Fibroblast of skin of back (primary cell): Measurements from ENCODE around the gene WDR5.

Source experiments
- DNase-seq: peaks from one replicate; pipeline ENCODE4 v3.0.0-alpha.2; 2013

The WDR5 gene

DNA sequence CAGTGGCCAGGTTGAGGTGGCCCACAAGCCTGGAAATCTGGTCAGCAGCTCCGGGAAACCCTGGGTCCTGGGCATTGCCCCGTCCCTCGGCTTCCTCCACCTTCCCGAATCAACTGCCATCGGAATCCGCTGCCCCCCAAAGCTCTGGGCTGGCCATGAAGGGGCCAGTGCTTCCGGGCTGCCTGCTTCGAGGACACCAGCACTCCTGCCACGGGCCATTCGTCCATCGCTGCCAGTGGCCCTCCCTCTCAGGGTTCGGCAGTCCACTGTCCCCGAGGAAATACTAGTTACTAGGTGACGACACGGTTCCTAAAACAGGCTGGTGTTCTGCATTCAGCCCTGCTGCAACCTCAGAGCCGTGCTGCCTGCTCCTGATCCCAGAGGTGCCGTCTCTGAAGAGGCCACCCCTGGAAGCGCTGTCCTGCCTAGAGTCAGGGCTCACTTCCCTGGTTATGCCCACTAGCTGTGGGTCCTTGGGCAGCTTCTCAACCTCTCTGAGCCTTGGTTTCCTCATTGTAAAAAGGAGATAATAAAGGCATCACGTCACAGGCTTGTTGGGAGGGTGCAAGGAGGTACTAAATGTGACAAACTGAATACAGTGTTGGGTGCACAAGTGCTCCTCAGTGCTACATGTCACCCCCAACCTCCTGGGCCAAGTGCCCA is 3.5 kb upstream of the WDR5 start:
- DNase-seq, result no peak

DNA sequence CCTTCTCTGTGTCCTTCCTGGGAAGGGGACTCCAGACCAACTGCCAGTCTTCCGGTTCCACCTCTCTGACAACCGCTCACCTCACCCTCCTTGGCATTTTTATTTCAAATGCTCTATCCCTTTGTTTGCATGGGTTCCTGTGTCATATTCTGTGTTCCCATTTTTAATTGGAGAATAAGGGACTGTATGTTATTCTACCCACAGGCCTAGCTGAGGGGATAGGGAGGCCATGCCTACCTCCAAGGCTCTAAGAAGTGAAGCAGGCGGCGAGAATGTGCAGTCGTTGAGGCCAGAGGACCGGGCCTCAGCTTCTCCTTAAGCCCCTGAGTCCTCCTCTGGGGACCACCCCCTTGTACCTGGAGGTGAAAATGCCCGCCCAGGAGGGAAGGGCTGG is 936 bp upstream of the WDR5 start:
- DNase-seq, result no peak

DNA sequence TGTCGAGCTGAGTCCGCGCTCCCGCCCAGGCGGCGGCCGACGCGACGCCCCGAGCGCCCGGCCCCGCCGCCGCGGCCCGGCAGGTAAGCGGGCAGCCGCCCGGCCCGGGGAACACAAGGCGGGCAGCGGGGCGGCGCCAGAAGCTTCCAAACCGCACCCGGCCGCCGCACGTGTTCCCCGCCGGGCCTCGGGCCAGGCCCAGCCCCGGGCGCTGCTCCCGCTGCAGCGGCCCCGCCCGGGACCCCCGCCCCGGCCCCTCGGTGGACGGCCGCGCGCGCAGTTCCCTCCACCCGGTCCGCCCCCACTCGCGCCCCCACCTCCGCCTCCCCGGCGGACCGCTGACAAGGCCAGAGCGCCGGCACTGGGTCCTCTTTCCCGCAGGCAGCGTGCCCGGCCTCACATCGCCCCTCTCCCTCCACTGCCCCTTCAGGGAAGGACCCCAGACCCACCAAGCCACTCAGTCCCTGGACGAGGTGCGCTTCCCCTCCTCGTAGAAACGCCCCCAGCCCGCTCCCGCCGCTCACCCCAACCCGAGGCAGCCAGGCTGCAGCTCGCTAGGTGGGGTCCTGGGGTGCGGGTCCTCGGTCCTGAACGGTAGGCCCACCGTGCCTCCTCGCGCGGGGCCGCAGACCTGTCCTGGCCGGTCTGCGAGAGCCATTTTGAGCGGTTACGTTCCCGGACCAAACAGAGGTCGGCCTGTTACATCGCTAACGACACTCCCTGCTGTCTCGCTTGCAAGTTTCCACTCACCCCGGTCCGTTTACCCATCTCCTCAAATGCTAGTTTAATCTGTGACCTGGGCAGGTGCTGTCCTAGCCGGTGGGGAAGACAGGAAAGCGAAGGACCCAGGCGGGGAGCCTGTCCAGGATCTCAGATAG is 475 bp downstream of the WDR5 start:
- no peak for DNase-seq

DNA sequence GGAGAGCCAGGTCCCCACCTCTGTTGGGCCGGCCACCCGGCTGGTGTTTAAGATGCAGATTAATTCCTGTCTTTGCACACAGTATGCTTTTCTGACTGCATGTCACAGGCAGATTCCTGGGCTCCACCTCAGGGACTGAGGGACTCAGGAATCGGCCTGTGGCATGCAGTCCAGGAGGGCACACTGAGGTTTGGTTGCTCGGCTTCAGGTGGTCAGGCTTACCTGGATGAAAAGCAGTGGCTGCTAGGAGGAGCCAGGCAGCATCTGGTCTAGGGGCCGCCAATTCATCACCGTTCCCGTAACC is 1.1 kb downstream of the WDR5 start:
- DNase-seq, result no peak

DNA sequence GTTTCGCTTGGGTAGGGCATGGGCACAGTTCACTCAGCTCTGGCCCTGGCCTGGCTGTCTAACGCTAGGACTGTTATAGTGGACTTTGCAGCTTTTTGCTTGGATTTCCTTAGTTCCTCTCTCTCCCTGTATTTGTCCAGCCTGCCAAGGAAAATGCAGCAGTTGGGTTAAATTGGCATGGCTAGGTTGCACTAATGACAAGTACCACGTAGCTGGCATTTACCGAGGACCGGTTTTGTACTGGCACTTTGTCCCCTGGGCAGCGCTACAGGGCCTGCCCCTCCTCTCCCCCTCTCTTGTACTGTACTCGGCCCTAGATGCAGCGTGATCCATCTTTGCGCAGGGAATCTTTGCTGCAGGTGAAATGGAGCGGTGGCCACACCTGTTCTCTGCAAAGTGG is 2.4 kb downstream of the WDR5 start:
- DNase-seq, result no peak

DNA sequence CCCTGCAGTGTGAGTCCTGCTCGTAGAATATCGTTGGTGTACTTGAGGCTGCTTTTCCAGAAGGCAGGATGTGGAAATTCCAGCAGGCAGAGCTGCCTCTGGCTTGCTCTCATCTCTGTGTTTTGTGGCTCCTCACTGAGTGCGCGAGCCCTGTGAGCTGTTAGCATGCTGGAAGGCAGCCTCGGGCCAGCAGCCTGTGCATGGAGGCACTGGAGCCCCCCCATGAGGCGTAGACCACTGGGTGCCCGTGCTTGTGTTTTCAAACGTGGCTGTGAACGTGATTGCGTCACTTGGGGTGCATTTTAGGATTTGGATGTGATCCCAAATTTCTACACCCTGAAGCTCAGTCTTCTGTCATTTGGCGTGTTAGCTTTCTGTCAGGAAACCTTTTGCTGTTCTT is 3.2 kb downstream of the WDR5 start:
- peak; percentile 34 for DNase-seq

DNA sequence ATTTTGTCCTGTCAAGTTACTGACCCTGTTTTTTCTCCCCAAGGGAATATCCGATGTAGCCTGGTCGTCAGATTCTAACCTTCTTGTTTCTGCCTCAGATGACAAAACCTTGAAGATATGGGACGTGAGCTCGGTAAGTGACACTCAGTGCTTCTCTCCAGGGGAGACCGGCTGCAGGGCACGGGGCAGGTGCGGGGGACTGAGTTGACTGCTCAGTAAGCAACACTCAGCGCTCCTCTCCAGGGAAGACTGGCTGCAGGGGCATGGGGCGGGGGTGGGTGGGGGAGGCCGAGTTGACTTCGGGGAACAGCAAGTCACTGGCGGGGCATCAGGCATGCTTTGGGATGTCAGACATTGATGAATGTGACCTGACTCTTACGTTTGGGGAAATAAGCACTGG is 6.0 kb downstream of the WDR5 start:
- DNase-seq, result no peak

DNA sequence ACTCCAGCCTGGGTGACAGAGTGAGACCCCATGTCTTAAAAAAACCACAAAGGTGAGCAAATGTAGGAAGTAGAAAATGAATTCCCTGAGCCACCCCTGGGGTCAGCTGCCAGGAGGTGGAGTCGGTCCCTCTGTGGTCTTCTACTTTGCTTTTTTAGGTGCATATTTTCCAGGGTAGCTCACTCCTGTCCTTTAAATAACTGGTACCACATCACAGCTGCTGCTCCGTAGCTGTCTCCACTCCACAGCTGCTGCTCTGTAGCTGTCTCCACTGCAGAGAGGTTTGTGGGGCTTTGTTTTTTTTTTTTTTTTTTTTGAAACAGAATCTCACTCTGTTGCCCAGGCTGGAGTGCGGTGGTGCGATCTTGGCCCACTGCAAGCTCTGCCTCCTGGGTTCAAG is 8.9 kb downstream of the WDR5 start:
- DNase-seq, result no peak

DNA sequence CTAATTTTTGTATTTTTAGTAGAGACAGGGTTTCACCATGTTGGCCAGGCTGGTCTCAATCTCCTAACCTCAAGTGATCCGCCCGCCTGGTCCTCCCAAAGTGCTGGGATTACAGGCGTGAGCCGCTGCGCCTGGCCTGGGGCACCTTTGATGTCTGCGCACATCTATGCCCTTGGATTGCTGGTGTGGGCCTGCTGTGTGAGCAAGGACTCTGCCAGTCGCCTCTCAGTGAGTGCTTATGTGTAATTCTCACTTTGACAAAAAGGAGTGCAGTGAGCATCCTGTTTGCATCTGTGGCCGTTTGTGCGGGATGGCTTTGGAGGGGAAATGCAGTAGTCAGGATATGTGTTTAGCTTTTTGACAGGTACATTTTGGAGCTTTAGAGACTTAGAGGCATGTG is 9.4 kb downstream of the WDR5 start:
- DNase-seq, result no peak

DNA sequence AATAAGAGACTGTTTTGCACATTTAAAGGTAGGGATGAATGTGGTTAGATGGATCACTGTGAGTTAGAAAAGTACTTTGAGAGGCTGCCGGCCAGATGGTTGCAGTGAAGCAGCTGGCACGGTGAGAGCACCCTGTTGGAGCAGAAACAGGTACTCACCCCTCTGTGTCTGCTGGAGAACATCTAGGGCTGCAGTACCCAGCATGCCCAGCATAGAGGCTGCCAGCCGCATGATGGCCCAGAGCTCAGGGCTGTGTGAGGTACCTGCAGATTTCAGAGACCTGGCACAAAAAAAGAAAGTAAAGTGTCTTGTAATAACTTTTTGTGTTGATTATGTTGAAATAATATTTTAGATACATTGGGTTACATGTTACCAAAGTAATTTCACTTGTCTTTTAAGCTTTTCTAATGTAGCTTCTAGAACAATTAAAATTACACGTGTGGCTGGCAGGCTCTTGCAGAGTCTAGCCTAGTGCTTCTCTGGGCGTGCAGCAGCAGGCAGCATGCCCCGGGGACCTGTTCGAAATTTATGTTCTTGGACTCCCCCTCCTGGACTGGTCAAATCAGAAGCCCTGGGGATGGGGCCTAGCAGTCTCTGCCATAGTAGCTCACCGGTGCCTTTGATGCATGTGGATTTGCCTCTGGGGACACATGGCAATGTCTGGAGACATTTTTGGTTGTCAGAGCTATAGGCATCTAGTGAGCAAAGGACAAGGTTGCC is 11.1 kb downstream of the WDR5 start:
- DNase-seq, result no peak

DNA sequence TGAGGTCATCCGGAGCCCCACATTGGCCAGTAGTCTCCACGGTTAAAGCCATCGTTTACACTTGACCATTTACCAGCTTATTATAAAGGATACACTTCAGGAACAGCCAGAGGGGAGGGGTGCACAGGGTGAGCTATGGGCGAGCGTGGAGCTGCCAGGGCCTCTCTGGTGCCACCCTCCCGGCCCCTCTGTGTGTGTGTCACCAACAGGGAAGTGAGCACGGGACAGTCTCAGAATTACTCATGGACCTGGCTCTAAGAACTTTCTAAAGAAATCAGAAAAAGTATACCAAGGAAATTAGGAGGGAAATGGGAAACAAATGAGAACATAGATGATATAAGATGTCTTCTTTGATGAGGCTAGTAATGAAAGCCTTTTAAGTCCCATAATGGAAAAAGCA is 13.5 kb downstream of the WDR5 start:
- DNase-seq, result no peak

DNA sequence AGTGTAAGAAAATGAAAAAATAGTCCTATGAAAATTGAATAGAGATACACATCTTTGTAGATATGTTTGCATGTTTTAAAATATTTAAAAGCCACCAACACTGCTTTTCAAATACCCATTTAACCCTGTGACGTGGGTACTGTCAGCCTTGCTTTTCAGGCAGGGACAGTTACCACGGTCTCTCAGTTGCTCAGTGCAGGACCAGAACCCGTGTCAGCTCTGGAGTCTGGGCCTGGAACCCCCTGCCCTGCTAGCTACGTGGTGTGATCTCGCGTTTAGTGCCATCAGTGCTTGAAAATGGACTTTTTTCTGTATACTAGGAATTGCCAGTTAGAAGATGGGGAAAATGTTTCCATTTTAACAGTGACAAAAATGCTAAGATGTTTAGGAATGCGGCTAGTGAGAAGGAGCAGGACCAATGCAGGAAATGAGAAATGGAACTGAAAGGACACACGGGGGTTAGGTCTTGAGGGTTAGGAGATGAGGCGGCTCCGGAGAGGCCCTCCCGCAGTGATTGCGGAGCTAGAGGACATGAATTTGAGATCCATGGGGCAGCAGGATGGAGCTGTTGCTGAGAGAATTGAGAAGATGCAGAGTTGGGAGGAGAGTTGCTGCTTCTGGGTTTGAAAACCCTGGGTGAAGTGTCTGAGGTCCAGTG is 14.8 kb downstream of the WDR5 start:
- DNase-seq, result peak; percentile 59

DNA sequence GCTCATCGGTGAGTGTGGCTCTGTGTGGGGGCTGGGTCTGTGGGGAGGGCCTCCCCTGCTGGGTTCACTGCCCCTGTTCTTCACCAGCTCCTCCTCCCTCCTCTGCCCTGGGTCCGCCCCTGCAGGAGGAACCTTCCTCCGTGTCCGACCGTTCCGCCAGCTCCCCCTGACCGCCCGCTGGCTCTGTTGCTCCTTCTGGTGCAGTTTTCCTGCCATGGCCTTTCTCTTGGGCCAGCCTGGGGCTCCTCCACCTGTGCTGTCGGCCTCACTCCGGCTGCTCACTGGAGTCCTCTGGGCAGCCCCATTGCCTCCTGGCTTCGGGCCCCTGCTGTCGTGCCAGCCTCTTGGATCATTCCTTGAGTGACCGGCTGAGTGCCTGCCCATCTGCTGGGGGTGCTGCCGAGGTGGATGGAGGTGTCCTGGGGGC is 16.2 kb downstream of the WDR5 start:
- no peak for DNase-seq

DNA sequence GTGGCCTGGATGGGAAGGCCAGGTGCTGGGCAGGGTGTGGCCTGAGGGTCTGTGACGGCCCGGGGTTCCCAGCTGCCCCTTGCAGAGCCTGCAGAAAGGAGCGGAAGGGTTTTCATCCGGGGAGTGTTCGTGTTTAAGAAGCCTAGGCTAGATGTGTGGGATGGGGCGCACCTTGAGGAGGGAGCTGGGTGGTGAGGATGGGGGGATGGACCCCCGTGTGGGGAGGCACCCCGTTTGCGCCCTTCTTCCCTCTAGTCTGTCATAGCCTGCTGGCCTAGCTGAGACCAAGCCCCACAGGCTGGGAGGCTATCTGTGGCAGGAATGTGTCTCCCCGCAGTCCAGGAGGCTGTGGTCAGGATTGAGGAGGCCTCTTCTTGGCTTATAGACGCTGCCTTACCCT is 16.6 kb downstream of the WDR5 start:
- DNase-seq, result no peak

DNA sequence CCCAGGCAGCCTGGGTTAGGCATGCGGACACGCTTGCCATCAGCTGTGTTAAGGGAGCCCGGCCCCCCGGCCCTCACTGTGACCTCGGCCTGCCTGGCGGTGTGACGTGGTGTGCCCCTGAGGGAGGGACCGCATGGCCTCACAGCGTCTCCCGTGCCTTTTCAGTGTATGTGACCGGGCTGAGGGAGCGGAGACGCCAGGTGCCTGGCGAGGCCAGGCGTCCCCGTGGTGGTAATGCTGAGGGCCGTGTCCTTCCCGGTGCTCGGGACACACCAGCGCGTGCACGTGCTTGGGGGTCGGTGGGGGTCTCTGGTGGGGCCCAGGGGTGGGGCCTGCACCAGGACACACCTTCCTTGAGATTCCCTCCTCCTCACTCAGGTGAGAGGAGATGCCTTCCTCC is 17.6 kb downstream of the WDR5 start:
- DNase-seq, result no peak

DNA sequence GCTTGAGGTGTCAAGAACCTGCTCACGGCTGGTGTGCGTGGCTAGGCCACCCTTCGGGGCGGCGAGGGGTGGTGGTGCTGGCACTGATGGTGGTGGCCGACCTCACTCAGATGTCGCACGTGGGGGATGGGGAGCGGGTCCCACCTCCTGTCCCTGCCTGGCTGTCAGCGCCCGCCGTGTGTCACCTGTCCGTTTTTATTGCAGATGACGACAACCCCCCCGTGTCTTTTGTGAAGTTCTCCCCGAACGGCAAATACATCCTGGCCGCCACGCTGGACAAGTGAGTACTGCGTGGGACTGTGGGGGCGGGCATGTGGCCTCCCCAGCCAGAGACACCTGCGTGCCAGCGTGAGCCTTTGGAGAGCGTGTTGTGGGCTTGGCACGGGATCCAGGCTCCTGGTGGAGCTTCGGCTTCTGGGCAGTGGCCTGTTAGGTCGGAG is 18.4 kb downstream of the WDR5 start:
- no peak for DNase-seq

DNA sequence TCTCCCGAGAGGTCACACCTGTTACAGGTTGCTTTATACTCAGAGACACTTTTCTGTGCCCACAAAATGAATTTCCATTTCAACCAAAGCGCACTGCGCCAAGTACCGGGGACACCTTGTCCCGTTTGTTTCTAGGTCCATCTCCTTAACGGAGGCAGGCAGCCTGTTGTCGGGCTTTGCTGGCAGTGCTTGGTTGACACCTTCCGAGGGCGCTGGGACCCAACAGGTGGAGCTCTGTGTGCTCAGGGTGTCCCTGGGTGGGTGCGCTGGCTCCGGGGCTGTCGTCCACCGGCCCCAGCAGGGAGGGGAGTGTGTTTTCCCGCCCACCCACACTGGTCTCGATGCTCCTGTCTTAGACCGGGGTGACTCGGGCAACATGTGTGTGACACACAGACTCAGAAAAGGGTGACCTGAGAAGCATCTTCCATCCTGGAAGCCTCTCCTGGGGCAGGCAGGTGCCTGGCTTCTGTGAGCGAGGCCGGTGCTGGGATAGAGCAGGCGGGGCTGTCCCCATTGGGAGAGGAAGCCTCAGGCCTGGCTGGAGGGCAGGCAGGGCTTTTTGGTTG is 20.0 kb downstream of the WDR5 start:
- DNase-seq, result no peak

DNA sequence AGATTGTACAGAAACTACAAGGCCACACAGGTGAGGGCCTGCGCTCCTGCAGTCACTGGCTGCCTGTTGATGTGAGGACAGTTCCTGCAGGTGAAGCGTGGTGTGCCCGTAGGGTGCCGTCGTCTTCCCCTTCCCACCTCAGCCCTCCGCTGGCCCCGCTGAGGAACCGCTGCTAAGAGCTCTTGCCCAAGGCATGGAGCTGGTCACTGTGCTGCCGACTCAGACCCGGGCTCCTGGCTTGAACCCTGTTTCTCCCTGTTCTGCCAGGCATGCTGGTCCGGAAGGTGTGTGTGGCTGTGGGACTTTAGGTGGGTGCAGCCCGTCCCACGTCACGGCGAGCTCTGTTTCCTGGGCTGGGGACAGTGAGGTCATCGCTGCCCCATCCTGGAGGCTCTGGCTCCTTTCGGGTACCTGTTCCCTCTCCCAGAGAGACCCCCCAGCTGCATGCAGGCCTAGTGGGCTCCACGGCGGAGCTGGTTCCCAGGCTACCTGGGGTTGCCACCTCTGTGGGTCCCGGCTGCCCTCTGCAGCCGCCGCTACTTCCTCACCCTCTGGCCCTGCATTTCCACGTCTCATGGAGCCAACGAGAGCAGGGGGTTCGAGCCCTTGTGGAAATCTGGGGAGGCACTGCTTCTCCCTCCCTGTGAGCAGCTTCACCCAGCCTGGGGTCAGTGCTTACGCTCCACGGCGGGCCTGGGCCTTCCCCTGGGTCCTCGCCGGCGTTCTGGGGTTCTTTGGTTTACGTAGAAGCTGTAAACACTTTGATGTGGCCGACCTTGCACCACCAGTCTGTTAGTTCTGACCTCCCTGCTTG is 20.9 kb downstream of the WDR5 start:
- no peak for DNase-seq

DNA sequence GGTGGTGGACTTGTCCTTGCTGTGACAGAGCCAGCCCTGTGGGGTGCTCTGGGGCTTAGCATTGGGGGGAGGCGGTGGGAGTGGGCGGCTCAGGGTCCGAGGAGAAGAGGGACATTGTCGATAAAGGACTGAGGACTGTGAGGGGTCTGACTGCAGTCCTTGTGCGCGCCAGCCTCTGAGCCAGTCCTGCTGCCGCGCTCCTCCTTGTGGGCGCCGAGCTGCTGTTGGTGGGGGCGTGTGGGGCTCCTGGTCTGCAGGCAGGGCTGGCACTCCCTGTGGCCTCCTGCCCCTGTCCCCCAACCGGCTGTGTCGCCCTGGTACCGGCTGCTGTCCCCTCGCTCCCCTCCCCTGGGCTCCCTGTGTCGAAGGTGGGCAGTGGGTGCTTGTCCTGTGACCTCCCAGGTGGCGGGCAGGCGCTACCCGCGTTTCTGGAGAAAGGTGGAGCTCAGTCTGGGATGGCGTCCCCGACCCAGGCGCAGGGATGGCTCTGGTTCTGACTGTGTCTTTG is 21.6 kb downstream of the WDR5 start:
- no peak for DNase-seq

DNA sequence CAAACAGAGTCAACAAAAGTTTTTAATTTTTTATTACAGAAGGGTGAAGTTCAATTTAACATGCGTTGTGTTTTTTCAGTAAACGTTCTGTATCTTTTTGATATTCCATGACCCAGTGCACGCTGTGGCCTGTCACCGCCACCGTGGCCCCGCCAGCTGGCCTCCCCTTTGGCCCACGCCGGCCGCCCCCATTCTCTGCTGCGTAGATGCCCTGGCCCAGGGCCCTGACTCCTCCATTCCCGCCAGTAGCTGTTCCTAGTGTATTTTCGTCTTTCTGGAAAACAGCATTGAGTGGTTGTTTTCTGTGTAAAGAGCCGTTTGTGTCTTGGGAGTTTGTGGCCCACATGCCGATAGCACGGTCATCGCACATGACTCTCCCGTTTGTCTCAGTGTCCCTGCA is 22.4 kb downstream of the WDR5 start:
- no peak for DNase-seq

DNA sequence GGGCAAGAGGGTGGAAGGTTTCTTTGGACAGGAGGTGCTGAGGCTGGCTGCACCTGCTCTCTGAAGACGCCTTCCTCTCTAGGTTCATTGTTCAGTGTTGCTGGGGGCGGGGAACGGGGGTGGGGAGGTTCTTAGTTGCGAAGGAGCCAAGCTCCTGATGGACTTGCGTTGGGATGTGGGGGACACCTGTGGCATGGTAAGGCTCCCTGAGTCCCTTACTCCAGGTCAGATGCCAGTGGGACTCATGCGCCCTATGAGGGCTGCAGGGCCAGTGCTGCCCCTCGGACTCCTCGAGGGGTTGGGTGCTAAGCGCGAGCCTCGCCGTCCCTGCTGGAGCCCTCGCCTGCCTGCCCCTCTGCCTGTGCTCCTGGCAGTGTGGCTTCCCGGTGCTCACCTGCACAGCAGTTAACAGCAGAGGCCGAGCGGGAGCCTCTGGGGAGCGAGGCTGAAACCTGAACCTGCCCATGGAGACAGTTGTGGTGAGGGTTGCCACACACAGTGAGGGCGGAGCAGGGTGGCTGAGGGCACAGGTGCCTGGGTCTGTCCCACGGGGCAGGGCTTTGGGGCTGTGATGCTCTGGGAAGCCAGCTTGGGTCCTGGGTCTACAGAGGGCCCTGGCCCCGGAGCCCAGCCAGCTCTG is 23.0 kb downstream of the WDR5 start:
- DNase-seq, result no peak
